WTC11 (cell line): Measurements from ENCODE around the gene RPL22L1.

Source experiments
- ATF2 ChIP-seq: sonication (generic); formaldehyde crosslinking; IDR thresholded peaks from 2 replicates; pipeline ENCODE4 v1.8.1; 2022; ENCODE audit warnings: low read depth, missing genetic modification reagents, borderline replicate concordance
- CDX4 ChIP-seq: fragments of 250-450 bp; sonication (Bioruptor Pico); IDR thresholded peaks from 2 replicates; pipeline ENCODE4 v1.9.0; 2021; ENCODE audit warnings: moderate library complexity, mild to moderate bottlenecking, inconsistent platforms, borderline replicate concordance
- CREB1 ChIP-seq: sonication (generic); formaldehyde crosslinking; IDR thresholded peaks from 2 replicates; pipeline ENCODE4 v1.8.0; 2023; ENCODE audit warnings: mild to moderate bottlenecking, missing genetic modification reagents
- CREM ChIP-seq: sonication (generic); formaldehyde crosslinking; IDR thresholded peaks from 2 replicates; pipeline ENCODE4 v1.8.1; 2022; ENCODE audit warnings: mild to moderate bottlenecking, missing genetic modification reagents, moderate library complexity
- CTCF ChIP-seq: fragments of 200-600 bp; IDR thresholded peaks from 2 replicates; pipeline ENCODE4 v1.8.0; 2022; ENCODE audit warnings: antibody characterized with exemption
- FOXP4 ChIP-seq: sonication (generic); formaldehyde crosslinking; IDR thresholded peaks from 2 replicates; pipeline ENCODE4 v1.8.0; 2022; ENCODE audit warnings: mild to moderate bottlenecking, missing genetic modification reagents
- IRF1 ChIP-seq: sonication (generic); formaldehyde crosslinking; IDR thresholded peaks from 2 replicates; pipeline ENCODE4 v1.8.0; 2023; ENCODE audit warnings: missing genetic modification reagents
- JUN ChIP-seq: sonication (generic); formaldehyde crosslinking; IDR thresholded peaks from 2 replicates; pipeline ENCODE4 v1.8.0; 2023; ENCODE audit warnings: mild to moderate bottlenecking, missing genetic modification reagents
- KAT7 ChIP-seq: sonication (generic); formaldehyde crosslinking; IDR thresholded peaks from 2 replicates; pipeline ENCODE4 v1.8.1; 2023; ENCODE audit warnings: missing genetic modification reagents, mild to moderate bottlenecking, borderline replicate concordance
- MAX ChIP-seq: sonication (generic); formaldehyde crosslinking; IDR thresholded peaks from 2 replicates; pipeline ENCODE4 v1.8.0; 2022; ENCODE audit warnings: mild to moderate bottlenecking, missing genetic modification reagents
- USF2 ChIP-seq: sonication (generic); formaldehyde crosslinking; IDR thresholded peaks from 2 replicates; pipeline ENCODE4 v1.8.1; 2023; ENCODE audit warnings: mild to moderate bottlenecking, missing genetic modification reagents, moderate library complexity
- ZMAT4 ChIP-seq: fragments of 250-450 bp; sonication (Bioruptor Pico); IDR thresholded peaks from 2 replicates; pipeline ENCODE4 v1.9.0; 2021; ENCODE audit warnings: mild to moderate bottlenecking
- ZNF512 ChIP-seq: sonication (generic); formaldehyde crosslinking; IDR thresholded peaks from 2 replicates; pipeline ENCODE4 v1.8.1; 2022; ENCODE audit warnings: missing genetic modification reagents, borderline replicate concordance
- TF ChIP-seq, protein P1 (sequence below): sonication (generic); formaldehyde crosslinking; conservative IDR thresholded peaks from 2 replicates; pipeline ENCODE4 v1.8.1; 2022; ENCODE audit warnings: mild to moderate bottlenecking, missing genetic modification reagents

DNA sequence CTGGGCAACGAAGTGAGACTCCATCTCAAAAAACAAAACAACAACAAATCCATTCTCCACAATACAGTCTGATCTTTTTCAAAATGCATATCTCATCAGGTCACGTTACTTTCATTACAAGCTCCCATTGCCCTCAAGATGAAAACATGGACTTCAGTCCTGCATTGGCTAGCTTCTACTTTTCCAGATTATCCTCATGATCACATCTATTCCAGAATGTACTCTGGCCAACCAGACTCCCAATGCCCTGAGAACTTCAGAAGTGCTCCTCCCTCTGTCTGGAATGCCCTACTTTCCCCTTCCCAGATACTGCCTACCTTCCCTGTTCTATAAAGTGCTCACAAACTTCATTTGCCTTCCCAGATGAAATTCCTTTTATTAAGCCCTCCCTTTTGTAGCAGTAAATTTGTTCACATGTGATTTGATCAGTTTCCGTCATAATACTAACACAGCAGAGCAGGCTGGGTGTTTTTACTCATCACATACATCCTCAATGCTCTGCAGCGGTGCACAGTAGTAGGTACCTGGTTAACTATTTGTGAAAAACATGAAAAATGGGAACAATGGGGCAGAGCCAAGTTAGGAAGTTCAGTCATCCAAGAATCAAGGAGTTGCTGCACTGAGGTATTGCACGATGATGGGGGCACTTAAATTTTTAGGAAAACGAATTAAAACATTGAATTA lies 5.3 kb downstream of the RPL22L1 start:
- TF ChIP-seq CTCF (no peak), ZMAT4 (CRISPR knock-in tag) (no peak; the same call in 1 of the 2 replicates), JUN (CRISPR knock-in tag) (no peak), CREM (CRISPR knock-in tag) (no peak), USF2 (no peak), KAT7 (CRISPR knock-in tag) (no peak), CREB1 (CRISPR knock-in tag) (no peak), ATF2 (CRISPR knock-in tag) (no peak), FOXP4 (CRISPR knock-in tag) (no peak), ZNF512 (CRISPR knock-in tag) (no peak), IRF1 (CRISPR knock-in tag) (no peak), MAX (no peak), CDX4 (CRISPR knock-in tag) (no peak)
- TF ChIP-seq, protein P1, sequence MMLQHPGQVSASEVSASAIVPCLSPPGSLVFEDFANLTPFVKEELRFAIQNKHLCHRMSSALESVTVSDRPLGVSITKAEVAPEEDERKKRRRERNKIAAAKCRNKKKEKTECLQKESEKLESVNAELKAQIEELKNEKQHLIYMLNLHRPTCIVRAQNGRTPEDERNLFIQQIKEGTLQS (CRISPR knock-in tag), result no peak
